Left ventricle myocardium superior (tissue), 1 donor: ENCODE results near the gene SLC1A4. TPM values are rescaled to one million over a fixed set of nuclear protein-coding genes. Genes with fewer than 3 reads are reported as not detected.
A peak's percentile ranks its signal among the peaks of the same experiment; 100 is the strongest.

Experiments used
- ATAC-seq: fragments of 200-7000 bp; cut with Tn5 transposase; one replicate; pipeline ENCODE4 v1.9.1; 2020; ENCODE audit warnings: mild to moderate bottlenecking, moderate library complexity
- DNase-seq: peaks from one replicate; pipeline ENCODE4 v3.0.0-alpha.2; 2020
- intact Hi-C: fragments of 100-400 bp; cut with micrococcal nuclease; formaldehyde crosslinking; loops from one replicate; pipeline ENCODE4 v1.11.0; 2022
- long read RNA-seq: library from polyadenylated mRNA; unstranded; transcript quantifications from one replicate; pipeline ENCODE4 v2.0.0, GENCODE V29; 2021
- total RNA-seq: library from RNA; stranded (reverse); fragmentation: NEBNext Ultra II Directional; extraction: Animal tissue kit (Norgen Biotek cat#: 25700); gene quantifications from one replicate; pipeline ENCODE4 v1.2.1, GENCODE V29; 2021
- donor health status: DM: no; HTN: yes; CAD: no; lungs with severe emphysema.

The SLC1A4 gene
- total RNA-seq = 6.2 TPM
- long read RNA-seq, full-length matches to known transcripts = 15 of 18 reads
- long read RNA-seq, partial matches to known transcripts = 1 of 18 reads
- long read RNA-seq, other reads (novel, unspliced or antisense) = 2 of 18 reads

GRCh38 chr2:64989126-64989981 lies at the start of gene SLC1A4:
TSS of gene SLC1A4 (plus strand) at chr2:64989399. CDS start at chr2:64989644, 245 bp downstream.
- intact Hi-C loops = no loop called here
- peak; percentile 94 for DNase-seq
- peak; percentile 94 for ATAC-seq

- intact Hi-C loops = no loop called here
- ATAC-seq (no peak), DNase-seq (no peak)
Observed at GRCh38 chr2:64941143-64941542, 48.1 kb upstream of the SLC1A4 start.

GRCh38 chr2:64941801-64942200 lies 47.4 kb upstream of the SLC1A4 start:
- DNase-seq (no peak), ATAC-seq (no peak)
- intact Hi-C loops = no loop called here

GRCh38 chr2:64942693-64943092 lies 46.5 kb upstream of the SLC1A4 start:
- intact Hi-C loops = no loop called here
- no peak for DNase-seq
- ATAC-seq = no peak

GRCh38 chr2:64943387-64944150 lies 45.6 kb upstream of the SLC1A4 start:
- DNase-seq = peak; percentile 74
- ATAC-seq = peak; percentile 89
- intact Hi-C loops = no loop called here

- intact Hi-C loops = no loop called here
- ATAC-seq (no peak), DNase-seq (no peak)
Observed at GRCh38 chr2:64944484-64944883, 44.7 kb upstream of the SLC1A4 start.

- intact Hi-C loops = no loop called here
- ATAC-seq (no peak), DNase-seq (no peak)
Observed at GRCh38 chr2:64945973-64946768, 43.0 kb upstream of the SLC1A4 start.

- no peak for ATAC-seq
- intact Hi-C loops = no loop called here
- DNase-seq = no peak
Observed at GRCh38 chr2:64946769-64947247, 42.4 kb upstream of the SLC1A4 start.

GRCh38 chr2:64947885-64948284 lies 41.3 kb upstream of the SLC1A4 start:
- intact Hi-C loops = no loop called here
- DNase-seq = no peak
- no peak for ATAC-seq

- intact Hi-C loops = no loop called here
- ATAC-seq (no peak), DNase-seq (no peak)
Observed at GRCh38 chr2:64950226-64951160, 38.7 kb upstream of the SLC1A4 start.

- ATAC-seq (no peak), DNase-seq (no peak)
- intact Hi-C loops = no loop called here
Observed at GRCh38 chr2:64951306-64951953, 37.8 kb upstream of the SLC1A4 start.

- intact Hi-C loops = no loop called here
- no peak for DNase-seq
- no peak for ATAC-seq
Observed at GRCh38 chr2:64952096-64952495, 37.1 kb upstream of the SLC1A4 start.

GRCh38 chr2:64952511-64953482 lies 36.4 kb upstream of the SLC1A4 start:
- no peak for DNase-seq
- intact Hi-C loops = no loop called here
- no peak for ATAC-seq

GRCh38 chr2:64955467-64955866 lies 33.7 kb upstream of the SLC1A4 start:
- ATAC-seq = no peak

GRCh38 chr2:64957109-64957903 lies 31.9 kb upstream of the SLC1A4 start:
- ATAC-seq (peak; percentile 95), DNase-seq (no peak)
- intact Hi-C loops = no loop called here

More at GRCh38 chr2:64955467-64955866, 33.7 kb upstream of the SLC1A4 start:
- DNase-seq = no peak
- intact Hi-C loops = no loop called here

- no peak for ATAC-seq
- intact Hi-C loops = no loop called here
- DNase-seq = no peak
Observed at GRCh38 chr2:64958556-64958955, 30.6 kb upstream of the SLC1A4 start.
